ENCODE results near the gene BSPRY.
"Not testable (repeated sequence)": the region's sequence is repeated elsewhere in the genome, so short reads cannot be mapped to it uniquely, and the experiment has no call there.

BSPRY gene

DNA sequence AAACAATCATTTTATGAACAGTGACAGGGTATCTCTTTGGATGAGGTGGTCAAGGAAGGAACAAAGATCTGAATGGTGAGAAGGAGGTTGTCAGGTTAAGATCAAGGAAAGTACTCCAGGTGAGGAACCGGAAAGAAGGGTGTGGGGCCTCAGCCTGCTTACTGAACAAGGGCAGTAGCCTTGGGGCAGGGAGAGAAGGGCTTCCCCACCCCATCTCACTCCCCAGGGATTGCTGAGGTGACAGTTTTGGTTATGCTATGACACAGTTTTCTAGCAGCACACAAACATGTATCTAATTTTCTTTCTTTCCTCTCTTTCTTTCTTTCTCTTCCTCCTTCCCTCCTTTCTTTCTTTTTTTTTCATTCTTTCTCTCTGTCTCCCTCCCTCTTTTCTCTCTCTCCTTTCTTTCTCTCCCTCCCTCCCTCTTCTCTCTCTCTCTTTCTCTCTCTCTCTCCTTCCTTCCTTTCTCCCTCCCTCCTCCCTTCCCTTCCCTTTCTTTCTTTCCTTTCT lies 31.6 kb downstream of the BSPRY start:
- Histone ChIP-seq H3K9me3 (replicated peaks; ENCODE audit: insufficient read depth, low read length) (no peaks in the 10 kb centered on the region), H3K9ac (ENCODE audit: low read length) (no peak overlapping the region), H3K4me2 (ENCODE audit: low read depth, low read length) (peak overlapping the region; percentile 24; the same call in 1 of the 2 replicates), H3K4me1 (ENCODE audit: low read length) (peaks cover 7% of the 10 kb centered on the region), H3K4me3 (ENCODE audit: low read length) (no peak overlapping the region), H3K79me2 (ENCODE audit: low read length) (no peaks in the 10 kb centered on the region), H3K27me3 (replicated peaks; ENCODE audit: insufficient read depth, low read length) (no peaks in the 10 kb centered on the region), H3K36me3 (replicated peaks; ENCODE audit: insufficient read depth, low read length) (no peaks in the 10 kb centered on the region), H3F3A (ENCODE audit: insufficient read depth, low read length) (peaks cover 4% of the 10 kb centered on the region; the same call in 1 of the 2 replicates), H3K27ac (ENCODE audit: low read length) (peak overlapping the region; percentile 12; the same call in 1 of the 2 replicates), H3K9me2 (replicated peaks; ENCODE audit: insufficient read depth, low read length) (no peaks in the 10 kb centered on the region), H2AFZ (ENCODE audit: low read length) (peak overlapping the region; percentile 35; the same call in 1 of the 2 replicates), H4K20me1 (ENCODE audit: insufficient read depth, low read length) (no peaks in the 10 kb centered on the region)
- TF ChIP-seq, protein P1, sequence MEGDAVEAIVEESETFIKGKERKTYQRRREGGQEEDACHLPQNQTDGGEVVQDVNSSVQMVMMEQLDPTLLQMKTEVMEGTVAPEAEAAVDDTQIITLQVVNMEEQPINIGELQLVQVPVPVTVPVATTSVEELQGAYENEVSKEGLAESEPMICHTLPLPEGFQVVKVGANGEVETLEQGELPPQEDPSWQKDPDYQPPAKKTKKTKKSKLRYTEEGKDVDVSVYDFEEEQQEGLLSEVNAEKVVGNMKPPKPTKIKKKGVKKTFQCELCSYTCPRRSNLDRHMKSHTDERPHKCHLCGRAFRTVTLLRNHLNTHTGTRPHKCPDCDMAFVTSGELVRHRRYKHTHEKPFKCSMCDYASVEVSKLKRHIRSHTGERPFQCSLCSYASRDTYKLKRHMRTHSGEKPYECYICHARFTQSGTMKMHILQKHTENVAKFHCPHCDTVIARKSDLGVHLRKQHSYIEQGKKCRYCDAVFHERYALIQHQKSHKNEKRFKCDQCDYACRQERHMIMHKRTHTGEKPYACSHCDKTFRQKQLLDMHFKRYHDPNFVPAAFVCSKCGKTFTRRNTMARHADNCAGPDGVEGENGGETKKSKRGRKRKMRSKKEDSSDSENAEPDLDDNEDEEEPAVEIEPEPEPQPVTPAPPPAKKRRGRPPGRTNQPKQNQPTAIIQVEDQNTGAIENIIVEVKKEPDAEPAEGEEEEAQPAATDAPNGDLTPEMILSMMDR (IDR thresholded peaks at IDR 0.05; ENCODE audit: low read length): no peak
- TF ChIP-seq EZH2phosphoT487 (IDR thresholded peaks at IDR 0.05; ENCODE audit: low read length): no peak
- no peak for TF ChIP-seq EZH2 (optimal IDR thresholded peaks at IDR 0.05; ENCODE audit: low read depth, low read length)
- peak; percentile 51 for DNase-seq

DNA sequence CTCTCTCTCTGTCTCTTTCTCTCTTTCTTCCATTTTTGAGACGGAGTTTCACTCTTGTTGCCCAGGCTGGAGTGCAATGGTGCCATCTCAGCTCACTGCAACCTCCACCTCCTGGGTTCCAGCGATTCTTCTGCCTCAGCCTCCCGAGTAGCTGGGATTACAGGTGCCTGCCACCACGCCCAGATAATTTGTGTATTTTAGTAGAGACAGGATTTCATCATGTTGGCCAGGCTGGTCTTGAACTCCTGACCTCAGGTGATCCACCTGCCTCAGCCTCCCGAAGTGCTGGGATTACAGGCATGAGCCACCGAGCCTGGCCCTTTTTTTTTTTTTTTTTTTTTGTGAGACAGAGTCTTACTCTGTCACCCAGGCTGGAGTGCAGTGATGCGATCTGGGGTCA lies 32.1 kb downstream of the BSPRY start:
- not testable (repeated sequence) for H3K36me3 ChIP-seq (replicated peaks; ENCODE audit: insufficient read depth, low read length); H3K9me2 ChIP-seq (replicated peaks; ENCODE audit: insufficient read depth, low read length); H3K27me3 ChIP-seq (replicated peaks; ENCODE audit: insufficient read depth, low read length); H3K27ac ChIP-seq (ENCODE audit: low read length); H3K4me1 ChIP-seq (ENCODE audit: low read length); H4K20me1 ChIP-seq (ENCODE audit: insufficient read depth, low read length); H2AFZ ChIP-seq (ENCODE audit: low read length); H3K79me2 ChIP-seq (ENCODE audit: low read length); DNase-seq; H3K4me3 ChIP-seq (ENCODE audit: low read length); H3K4me2 ChIP-seq (ENCODE audit: low read depth, low read length); H3K9ac ChIP-seq (ENCODE audit: low read length); H3K9me3 ChIP-seq (replicated peaks; ENCODE audit: insufficient read depth, low read length); H3F3A ChIP-seq (ENCODE audit: insufficient read depth, low read length)

DNA sequence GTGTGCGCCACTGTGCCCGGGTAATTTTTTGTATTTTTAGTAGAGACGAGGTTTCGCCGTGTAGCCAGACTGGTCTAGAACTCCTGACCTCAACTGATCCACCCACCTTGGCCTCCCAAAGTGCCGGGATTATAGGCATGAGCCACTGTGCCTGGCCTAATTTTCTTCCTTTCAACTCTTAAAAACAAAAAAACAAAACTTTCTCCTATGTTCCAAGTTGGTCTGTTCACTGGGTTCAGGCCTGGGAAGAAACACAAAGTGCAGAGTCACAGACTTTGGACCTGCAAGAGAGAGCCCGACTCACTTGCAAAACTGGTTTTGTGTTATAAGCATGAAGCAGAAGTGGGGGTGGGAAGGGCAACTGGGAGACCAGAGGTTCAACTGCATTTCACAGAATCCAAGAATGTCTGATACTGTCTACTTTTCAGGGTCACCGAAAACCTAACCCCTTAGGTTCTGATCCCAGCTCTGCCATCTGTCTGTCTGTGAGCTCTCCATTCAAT lies 32.6 kb downstream of the BSPRY start:
- H3K79me2 ChIP-seq (ENCODE audit: low read length): no peaks in the 10 kb centered on the region
- no peaks in the 10 kb centered on the region for H3K36me3 ChIP-seq (replicated peaks; ENCODE audit: insufficient read depth, low read length)
- no peak overlapping the region for H2AFZ ChIP-seq (ENCODE audit: low read length)
- TF ChIP-seq EZH2 (optimal IDR thresholded peaks at IDR 0.05; ENCODE audit: low read depth, low read length) (no peak), EZH2phosphoT487 (IDR thresholded peaks at IDR 0.05; ENCODE audit: low read length) (no peak)
- TF ChIP-seq, protein P1 (IDR thresholded peaks at IDR 0.05; ENCODE audit: low read length): no peak
- H3K9ac ChIP-seq (ENCODE audit: low read length): no peak overlapping the region
- H3K27me3 ChIP-seq (replicated peaks; ENCODE audit: insufficient read depth, low read length): no peaks in the 10 kb centered on the region
- no peak overlapping the region for H3K27ac ChIP-seq (ENCODE audit: low read length)
- no peak overlapping the region for H3K4me3 ChIP-seq (ENCODE audit: low read length)
- no peaks in the 10 kb centered on the region for H4K20me1 ChIP-seq (ENCODE audit: insufficient read depth, low read length)
- H3K4me1 ChIP-seq (ENCODE audit: low read length): peaks cover 7% of the 10 kb centered on the region
- H3K9me3 ChIP-seq (replicated peaks; ENCODE audit: insufficient read depth, low read length): no peaks in the 10 kb centered on the region
- H3K4me2 ChIP-seq (ENCODE audit: low read depth, low read length): no peak overlapping the region
- DNase-seq: no peak
- H3K9me2 ChIP-seq (replicated peaks; ENCODE audit: insufficient read depth, low read length): no peaks in the 10 kb centered on the region
- H3F3A ChIP-seq (ENCODE audit: insufficient read depth, low read length): no peaks in the 10 kb centered on the region

DNA sequence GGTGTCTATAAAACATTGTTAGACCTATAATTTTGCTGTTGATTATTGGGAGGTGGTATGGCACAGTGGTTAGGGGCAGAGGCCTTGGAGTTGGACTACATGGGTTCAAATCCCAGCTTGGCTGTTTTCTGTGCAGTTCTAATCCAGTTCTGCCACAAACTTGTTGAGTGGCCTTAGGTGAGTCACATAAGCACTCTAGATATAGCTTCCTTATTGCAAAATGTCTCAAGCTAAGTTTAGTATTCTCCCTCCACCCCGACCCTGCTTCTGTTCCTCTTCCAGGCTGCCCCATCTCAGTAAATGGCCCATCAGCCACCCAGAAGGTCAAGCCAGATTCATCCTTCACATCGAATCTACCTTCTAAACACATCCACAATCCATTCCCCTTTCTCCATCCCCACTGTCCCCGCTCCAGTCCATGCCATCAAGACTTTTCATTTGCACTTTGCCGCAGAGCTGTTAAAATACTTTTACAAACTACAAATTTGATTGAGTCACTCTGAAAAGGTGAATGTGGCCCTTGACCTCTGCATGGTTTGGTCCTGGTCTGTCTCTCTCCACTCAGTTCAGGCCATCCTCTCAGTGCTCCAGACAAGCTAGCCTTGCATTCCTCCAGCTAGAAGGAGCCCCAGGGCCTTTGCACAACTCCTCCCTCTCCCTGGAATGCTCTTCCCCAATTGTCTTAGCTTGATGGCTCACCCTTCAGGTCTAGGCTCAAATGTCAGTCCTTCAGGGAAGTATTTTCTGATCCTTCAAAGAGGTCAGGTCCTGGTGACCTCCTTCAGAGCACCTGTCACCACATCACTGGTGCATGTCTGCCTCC lies 37.4 kb downstream of the BSPRY start:
- Histone ChIP-seq H3K27ac (ENCODE audit: low read length) (no peak overlapping the region), H3K4me3 (ENCODE audit: low read length) (no peak overlapping the region), H3K9me2 (replicated peaks; ENCODE audit: insufficient read depth, low read length) (no peaks in the 10 kb centered on the region), H2AFZ (ENCODE audit: low read length) (no peak overlapping the region), H4K20me1 (ENCODE audit: insufficient read depth, low read length) (no peaks in the 10 kb centered on the region), H3K4me1 (ENCODE audit: low read length) (no peaks in the 10 kb centered on the region), H3F3A (ENCODE audit: insufficient read depth, low read length) (no peaks in the 10 kb centered on the region), H3K9me3 (replicated peaks; ENCODE audit: insufficient read depth, low read length) (no peaks in the 10 kb centered on the region), H3K27me3 (replicated peaks; ENCODE audit: insufficient read depth, low read length) (no peaks in the 10 kb centered on the region), H3K79me2 (ENCODE audit: low read length) (no peaks in the 10 kb centered on the region), H3K36me3 (replicated peaks; ENCODE audit: insufficient read depth, low read length) (no peaks in the 10 kb centered on the region), H3K4me2 (ENCODE audit: low read depth, low read length) (no peak overlapping the region), H3K9ac (ENCODE audit: low read length) (no peak overlapping the region)
- DNase-seq: no peak
- no peak for TF ChIP-seq EZH2phosphoT487 (IDR thresholded peaks at IDR 0.05; ENCODE audit: low read length)
- TF ChIP-seq, protein P1 (IDR thresholded peaks at IDR 0.05; ENCODE audit: low read length): no peak
- TF ChIP-seq EZH2 (optimal IDR thresholded peaks at IDR 0.05; ENCODE audit: low read depth, low read length): no peak
